ENCODE results near the gene IRX2.

DNA sequence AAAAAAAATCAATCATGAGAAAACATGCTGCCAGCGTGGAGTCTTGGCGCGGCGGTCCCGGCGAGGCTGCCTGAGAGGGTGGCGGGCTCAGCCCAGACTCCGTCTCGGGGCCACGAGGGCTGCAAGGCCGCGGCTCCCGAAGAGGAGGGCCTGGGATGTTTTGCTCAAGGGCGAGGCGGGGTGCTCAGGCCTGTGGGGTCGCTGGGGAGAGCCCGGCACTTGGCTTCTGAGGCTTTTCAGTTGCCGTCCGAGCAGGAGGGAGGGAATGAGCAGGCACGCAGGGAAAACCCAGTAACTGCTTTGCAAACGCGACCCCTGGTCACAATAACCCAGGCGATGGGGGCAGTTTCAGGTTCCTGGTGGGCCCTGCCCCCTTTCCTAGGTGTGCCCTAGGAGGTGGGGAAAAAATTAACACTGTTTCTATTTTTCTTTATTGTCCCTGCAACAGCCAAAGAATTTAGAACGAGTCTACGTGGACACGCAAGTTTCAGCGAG, 3.2 kb upstream of the IRX2 start:
- TF ChIP-seq CEBPB (IDR thresholded peaks at IDR 0.05; ENCODE audit: low read depth, low read length) (no peak), TAF1 (IDR thresholded peaks at IDR 0.05; ENCODE audit: low read depth, low read length) (no peak), CBX8 (IDR thresholded peaks at IDR 0.05; ENCODE audit: borderline replicate concordance, low read depth, low read length) (no peak), EZH2 (IDR thresholded peaks at IDR 0.05; ENCODE audit: low read depth, low read length, severe bottlenecking) (no peak), CTCF (IDR thresholded peaks at IDR 0.05; ENCODE audit: control extremely low read depth in 1 of 3, insufficient read depth in 1 of 3, low read depth in 1 of 3, low read length in 3 of 3) (no peak), SIN3A (conservative IDR thresholded peaks at IDR 0.05 in 1 of 2, IDR thresholded peaks at IDR 0.05 in 1 of 2; ENCODE audit: low read depth in 1 of 2, low read length in 2 of 2) (no peak), MAX (IDR thresholded peaks at IDR 0.05) (peak; percentile 39; the same call in 1 of the 2 replicates), SP1 (IDR thresholded peaks at IDR 0.05; ENCODE audit: low read depth, low read length) (no peak), RFX5 (IDR thresholded peaks at IDR 0.05; ENCODE audit: borderline replicate concordance, low read depth, low read length) (no peak), PHF8 (conservative IDR thresholded peaks at IDR 0.05; ENCODE audit: low read depth, low read length) (no peak), POLR2A (IDR thresholded peaks at IDR 0.05; ENCODE audit: control extremely low read depth in 1 of 2, low read depth in 2 of 2, low read length in 2 of 2) (no peak), JUND (IDR thresholded peaks at IDR 0.05; ENCODE audit: low read length) (no peak)
- TF ChIP-seq, protein P1, sequence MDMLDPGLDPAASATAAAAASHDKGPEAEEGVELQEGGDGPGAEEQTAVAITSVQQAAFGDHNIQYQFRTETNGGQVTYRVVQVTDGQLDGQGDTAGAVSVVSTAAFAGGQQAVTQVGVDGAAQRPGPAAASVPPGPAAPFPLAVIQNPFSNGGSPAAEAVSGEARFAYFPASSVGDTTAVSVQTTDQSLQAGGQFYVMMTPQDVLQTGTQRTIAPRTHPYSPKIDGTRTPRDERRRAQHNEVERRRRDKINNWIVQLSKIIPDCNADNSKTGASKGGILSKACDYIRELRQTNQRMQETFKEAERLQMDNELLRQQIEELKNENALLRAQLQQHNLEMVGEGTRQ (IDR thresholded peaks at IDR 0.05; ENCODE audit: low read length) = no peak
